K562 (cell line): Measurements from ENCODE around the gene SLC4A2. TPM values are rescaled to one million over a fixed set of nuclear protein-coding genes. Genes with fewer than 3 reads are reported as not detected.
A peak's percentile ranks its signal among the peaks of the same experiment; 100 is the strongest.

Experiments used
- CBFB ChIP-seq: sonication (generic); formaldehyde crosslinking; IDR thresholded peaks from 2 replicates; pipeline ENCODE4 v1.4.0; 2020; ENCODE audit warnings: mild to moderate bottlenecking, missing genetic modification reagents
- ETV1 ChIP-seq: fragments of 450-650 bp; conservative IDR thresholded peaks from 2 replicates; pipeline ENCODE4 v1.6.1; 2016; ENCODE audit warnings: missing genetic modification characterization, control low read depth, low read depth, missing compliant biosample characterization
- FUS ChIP-seq: fragments of 200-400 bp; formaldehyde crosslinking; optimal IDR thresholded peaks from 2 replicates; pipeline ENCODE3; 2017; ENCODE audit warnings: low read depth, low read length
- ILF3 ChIP-seq: fragments of 450-650 bp; IDR thresholded peaks from 2 replicates; pipeline ENCODE4 v1.6.1; 2018; ENCODE audit warnings: antibody characterized with exemption, mild to moderate bottlenecking, moderate library complexity, borderline replicate concordance
- KLF10 ChIP-seq: fragments of 250-450 bp; sonication (Bioruptor Pico); IDR thresholded peaks from 2 replicates; pipeline ENCODE4 v1.6.1; 2021; ENCODE audit warnings: matching md5 sums
- MAZ ChIP-seq, 2 experiments: fragments of 450-650 bp in 1 of 2; sonication (generic) in 1 of 2; formaldehyde crosslinking; IDR thresholded peaks in 1 of 2; conservative IDR thresholded peaks in 1 of 2; 2 replicates each; pipeline versions ENCODE4 v1.4.0 to v1.5.0; 2020; ENCODE audit warnings: mild to moderate bottlenecking in 1 of 2, missing genetic modification reagents in 1 of 2
- MIER1 ChIP-seq: fragments of 450-650 bp; IDR thresholded peaks from 2 replicates; pipeline ENCODE4 v1.6.1; 2016; ENCODE audit warnings: antibody characterized with exemption, mild to moderate bottlenecking, low read depth
- MLX ChIP-seq, 2 experiments: fragments of 450-650 bp in 1 of 2; sonication (generic) in 1 of 2; formaldehyde crosslinking; conservative IDR thresholded peaks; 2 replicates each; pipeline versions ENCODE4 v1.4.0 to v1.8.1; 2020 to 2022; ENCODE audit warnings: mild to moderate bottlenecking in 1 of 2, missing genetic modification reagents in 1 of 2
- MTA1 ChIP-seq: fragments of 450-650 bp; IDR thresholded peaks from 2 replicates; pipeline ENCODE4 v1.6.1; 2017; ENCODE audit warnings: borderline replicate concordance
- NONO ChIP-seq, 2 experiments: fragments of 200-400 bp in 1 of 2; fragments of 450-650 bp in 1 of 2; formaldehyde crosslinking in 1 of 2; IDR thresholded peaks; 2 replicates each; pipeline ENCODE4 v1.6.1; 2017; ENCODE audit warnings: low read depth in 2 of 2, mild to moderate bottlenecking in 2 of 2, moderate library complexity in 2 of 2, low read length in 1 of 2
- PHF21A ChIP-seq: fragments of 450-650 bp; IDR thresholded peaks from 2 replicates; pipeline ENCODE4 v1.6.1; 2017; ENCODE audit warnings: low read depth, borderline replicate concordance
- RHOXF2B ChIP-seq: fragments of 250-450 bp; sonication (Bioruptor Pico); conservative IDR thresholded peaks from 2 replicates; pipeline ENCODE4 v1.5.1; 2021
- SMC3 ChIP-seq: conservative IDR thresholded peaks from 2 replicates; pipeline ENCODE4 v1.6.1; 2011; ENCODE audit warnings: low read depth, low read length, improper control_type of control experiment; ENCODE audit not compliant: insufficient read depth
- SNRNP70 ChIP-seq: fragments of 200-400 bp; formaldehyde crosslinking; optimal IDR thresholded peaks from 2 replicates; pipeline ENCODE3; 2017; ENCODE audit warnings: low read depth, low read length
- TCFL5 ChIP-seq: fragments of 250-450 bp; sonication (Bioruptor Pico); conservative IDR thresholded peaks from 2 replicates; pipeline ENCODE4 v1.6.1; 2021; ENCODE audit warnings: mild to moderate bottlenecking, moderate library complexity, matching md5 sums
- THRAP3 ChIP-seq: fragments of 450-650 bp; IDR thresholded peaks from 2 replicates; pipeline ENCODE4 v1.6.1; 2016; ENCODE audit warnings: mild to moderate bottlenecking, inconsistent platforms, borderline replicate concordance
- ZNF263 ChIP-seq: sonication (generic); formaldehyde crosslinking; IDR thresholded peaks from 2 replicates; pipeline ENCODE4 v1.8.0; 2022; ENCODE audit warnings: mild to moderate bottlenecking, missing genetic modification reagents, borderline replicate concordance
- ZNF699 ChIP-seq: fragments of 250-450 bp; sonication (Bioruptor Pico); IDR thresholded peaks from 2 replicates; pipeline ENCODE4 v1.8.0; 2021; ENCODE audit warnings: mild to moderate bottlenecking, moderate library complexity; ENCODE audit not compliant: insufficient replicate concordance
- polyA plus RNA-seq, 8 experiments: library from polyadenylated mRNA; depleted of rRNA in 4 of 8; stranded (reverse) in 5 of 8; unstranded in 3 of 8; fragments of >200 nt; fragmentation: Nextera tagmentation in 2 of 8; fragmentation: Illumina TruSeq in 1 of 8; extraction: Ambion mirVana in 2 of 8; extraction: Trizol in 1 of 8; gene quantifications; 2 replicates each; pipeline versions ENCODE4 v1.2.1 to v1.2.3, GENCODE V29; 2011 to 2014; ENCODE audit warnings: inconsistent platforms in 1 of 8, missing spikeins in 1 of 8
- total RNA-seq, 7 experiments: library from RNA; depleted of rRNA in 6 of 7; stranded (reverse); fragments of >200 nt in 6 of 7; fragmentation: Illumina TruSeq in 2 of 7; extraction: Trizol in 2 of 7; gene quantifications; 2 replicates each; pipeline versions ENCODE4 v1.2.1 to v1.2.3, GENCODE V29; 2011 to 2021; ENCODE audit warnings: low replicate concordance in 1 of 7
- TF ChIP-seq, protein P1 (sequence below): fragments of 250-450 bp; sonication (Bioruptor Pico); IDR thresholded peaks from 2 replicates; pipeline ENCODE4 v1.8.0; 2021; ENCODE audit warnings: moderate library complexity, mild to moderate bottlenecking, inconsistent platforms
- TF ChIP-seq, protein P2 (sequence below): fragments of 450-650 bp; IDR thresholded peaks from 2 replicates; pipeline ENCODE4 v1.6.1; 2016
- TF ChIP-seq, protein P3 (sequence below): sonication (generic); formaldehyde crosslinking; IDR thresholded peaks from 2 replicates; pipeline ENCODE4 v1.8.0; 2023; ENCODE audit warnings: mild to moderate bottlenecking, missing genetic modification reagents

SLC4A2 gene
- total and polyA plus RNA-seq, 9 of the 15 experiments (the other 6 are each of a cell fraction or from before 2014, with no cell fraction given): 11.4 to 375 (median 130) TPM

DNA sequence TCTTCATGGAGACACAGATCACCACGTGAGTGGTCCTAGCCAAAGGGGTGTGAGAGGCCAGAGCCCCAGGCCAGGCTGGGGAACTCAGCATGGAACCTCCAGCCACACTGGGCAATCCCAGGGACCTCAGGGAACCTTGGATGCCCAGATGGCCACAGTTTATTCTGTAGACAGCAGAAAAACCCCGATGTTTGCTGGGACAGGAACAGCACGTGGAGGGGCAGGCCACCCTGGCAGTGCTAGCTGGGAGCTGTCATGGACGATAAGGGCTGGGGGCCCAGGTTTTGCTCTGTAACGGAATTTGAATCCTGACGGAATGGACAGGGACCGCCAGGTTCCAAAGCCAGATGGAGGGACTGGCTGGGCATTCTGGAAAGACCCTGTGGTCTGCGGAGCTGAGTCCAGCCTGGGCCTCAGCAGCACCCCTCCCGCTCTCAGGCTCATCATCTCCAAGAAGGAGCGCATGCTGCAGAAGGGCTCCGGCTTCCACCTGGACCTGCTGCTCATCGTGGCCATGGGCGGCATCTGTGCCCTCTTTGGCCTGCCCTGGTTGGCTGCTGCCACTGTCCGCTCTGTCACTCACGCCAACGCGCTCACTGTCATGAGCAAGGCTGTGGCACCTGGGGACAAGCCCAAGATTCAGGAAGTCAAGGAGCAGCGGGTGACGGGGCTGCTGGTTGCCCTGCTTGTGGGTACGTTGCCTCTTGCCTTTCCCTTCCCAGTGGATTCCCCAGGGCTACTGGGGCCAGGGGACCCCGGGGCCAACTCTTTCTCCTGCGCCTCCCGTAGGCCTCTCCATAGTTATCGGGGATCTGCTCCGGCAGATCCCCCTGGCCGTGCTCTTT lies 15.7 kb downstream of the SLC4A2 start (continued):
- TF ChIP-seq MIER1: no peak
- TF ChIP-seq, protein P1, sequence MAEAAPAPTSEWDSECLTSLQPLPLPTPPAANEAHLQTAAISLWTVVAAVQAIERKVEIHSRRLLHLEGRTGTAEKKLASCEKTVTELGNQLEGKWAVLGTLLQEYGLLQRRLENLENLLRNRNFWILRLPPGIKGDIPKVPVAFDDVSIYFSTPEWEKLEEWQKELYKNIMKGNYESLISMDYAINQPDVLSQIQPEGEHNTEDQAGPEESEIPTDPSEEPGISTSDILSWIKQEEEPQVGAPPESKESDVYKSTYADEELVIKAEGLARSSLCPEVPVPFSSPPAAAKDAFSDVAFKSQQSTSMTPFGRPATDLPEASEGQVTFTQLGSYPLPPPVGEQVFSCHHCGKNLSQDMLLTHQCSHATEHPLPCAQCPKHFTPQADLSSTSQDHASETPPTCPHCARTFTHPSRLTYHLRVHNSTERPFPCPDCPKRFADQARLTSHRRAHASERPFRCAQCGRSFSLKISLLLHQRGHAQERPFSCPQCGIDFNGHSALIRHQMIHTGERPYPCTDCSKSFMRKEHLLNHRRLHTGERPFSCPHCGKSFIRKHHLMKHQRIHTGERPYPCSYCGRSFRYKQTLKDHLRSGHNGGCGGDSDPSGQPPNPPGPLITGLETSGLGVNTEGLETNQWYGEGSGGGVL (CRISPR knock-in tag): no peak
- no peak for TF ChIP-seq MTA1
- no peak for TF ChIP-seq MAZ (CRISPR knock-in tag; conservative IDR thresholded peaks at IDR 0.05 in 1 of 2, IDR thresholded peaks at IDR 0.05 in 1 of 2)
- no peak for TF ChIP-seq FUS
- no peak for TF ChIP-seq ILF3
- TF ChIP-seq, protein P2, sequence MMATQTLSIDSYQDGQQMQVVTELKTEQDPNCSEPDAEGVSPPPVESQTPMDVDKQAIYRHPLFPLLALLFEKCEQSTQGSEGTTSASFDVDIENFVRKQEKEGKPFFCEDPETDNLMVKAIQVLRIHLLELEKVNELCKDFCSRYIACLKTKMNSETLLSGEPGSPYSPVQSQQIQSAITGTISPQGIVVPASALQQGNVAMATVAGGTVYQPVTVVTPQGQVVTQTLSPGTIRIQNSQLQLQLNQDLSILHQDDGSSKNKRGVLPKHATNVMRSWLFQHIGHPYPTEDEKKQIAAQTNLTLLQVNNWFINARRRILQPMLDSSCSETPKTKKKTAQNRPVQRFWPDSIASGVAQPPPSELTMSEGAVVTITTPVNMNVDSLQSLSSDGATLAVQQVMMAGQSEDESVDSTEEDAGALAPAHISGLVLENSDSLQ: no peak
- TF ChIP-seq MLX (CRISPR knock-in tag; conservative IDR thresholded peaks at IDR 0.05): no peak
- 0 out of 2 replicates have a peak, but pooled peaks have one; percentile 29 for TF ChIP-seq CBFB
- TF ChIP-seq ZNF263 (CRISPR knock-in tag): no peak
- TF ChIP-seq ZNF699 (CRISPR knock-in tag): no peak
- no peak for TF ChIP-seq TCFL5 (CRISPR knock-in tag)
- TF ChIP-seq THRAP3: no peak
- no peak for TF ChIP-seq PHF21A
- TF ChIP-seq RHOXF2B: no peak
- TF ChIP-seq SNRNP70: peak; percentile 51
- no peak for TF ChIP-seq NONO (IDR thresholded peaks at IDR 0.05; ENCODE audit: low read depth in 2 of 2, low read length in 1 of 2)
- no peak for TF ChIP-seq ETV1 (tag)
- TF ChIP-seq, protein P3, sequence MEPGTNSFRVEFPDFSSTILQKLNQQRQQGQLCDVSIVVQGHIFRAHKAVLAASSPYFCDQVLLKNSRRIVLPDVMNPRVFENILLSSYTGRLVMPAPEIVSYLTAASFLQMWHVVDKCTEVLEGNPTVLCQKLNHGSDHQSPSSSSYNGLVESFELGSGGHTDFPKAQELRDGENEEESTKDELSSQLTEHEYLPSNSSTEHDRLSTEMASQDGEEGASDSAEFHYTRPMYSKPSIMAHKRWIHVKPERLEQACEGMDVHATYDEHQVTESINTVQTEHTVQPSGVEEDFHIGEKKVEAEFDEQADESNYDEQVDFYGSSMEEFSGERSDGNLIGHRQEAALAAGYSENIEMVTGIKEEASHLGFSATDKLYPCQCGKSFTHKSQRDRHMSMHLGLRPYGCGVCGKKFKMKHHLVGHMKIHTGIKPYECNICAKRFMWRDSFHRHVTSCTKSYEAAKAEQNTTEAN (CRISPR knock-in tag): no peak
- no peak for TF ChIP-seq KLF10
- TF ChIP-seq SMC3: no peak
